HG02938 (cell line): ENCODE measurements around the gene LYST.
A peak's percentile ranks its signal among the peaks of the same experiment; 100 is the strongest.
"Not testable (repeated sequence)": the region's sequence is repeated elsewhere in the genome, so short reads cannot be mapped to it uniquely, and the experiment has no call there.

Source experiments
- ATAC-seq: cut with Tn5 transposase; IDR thresholded peaks from one replicate; pipeline ENCODE4 v1.9.1; 2021; ENCODE audit warnings: mild to moderate bottlenecking, moderate library complexity; ENCODE audit not compliant: unreplicated experiment

LYST gene

DNA sequence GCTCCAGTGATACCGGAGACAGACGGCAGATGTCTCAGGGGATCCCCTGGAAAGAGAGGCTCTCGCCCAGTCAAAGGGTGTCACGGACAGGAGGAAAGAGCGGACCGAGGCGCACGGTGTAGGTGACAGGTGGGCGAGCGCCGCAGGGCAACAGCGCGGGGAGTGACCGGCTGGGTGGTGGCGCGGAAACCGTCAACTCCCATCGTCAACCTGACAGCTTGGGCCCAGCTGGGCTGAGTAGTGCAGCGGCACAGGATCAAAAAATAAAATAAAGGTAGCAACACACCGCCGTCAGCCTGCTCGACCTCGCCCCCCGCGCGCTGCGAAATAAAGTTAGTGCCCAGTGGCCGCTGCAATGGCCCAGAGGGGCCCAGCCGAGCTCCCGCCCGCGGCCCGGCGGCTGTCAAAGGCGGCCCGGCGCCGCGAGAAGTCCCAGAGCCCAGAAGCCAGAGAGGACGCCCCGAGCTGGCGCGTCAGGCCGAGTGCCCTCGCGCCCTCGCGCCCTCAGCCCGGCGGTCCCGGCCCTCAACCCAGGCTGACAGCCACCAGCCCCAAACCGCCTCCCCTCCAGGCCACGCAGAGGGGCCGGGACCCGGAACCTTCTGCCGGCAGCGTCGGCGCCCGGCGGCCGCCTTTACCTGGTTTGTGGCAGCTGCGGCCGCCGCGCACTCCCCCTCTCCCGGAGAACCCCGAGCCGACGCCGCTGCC is at the start of gene LYST:
TSS of gene LYST (minus strand) at position 702 of the 708 bp plus-strand sequence. CDS start 36,489 bp downstream, outside the sequence.
- peak; percentile 53 for ATAC-seq

- ATAC-seq: not testable (repeated sequence)
Measured at GRCh38 chr1:235915489-235915888, 48.8 kb upstream of the LYST start.

DNA sequence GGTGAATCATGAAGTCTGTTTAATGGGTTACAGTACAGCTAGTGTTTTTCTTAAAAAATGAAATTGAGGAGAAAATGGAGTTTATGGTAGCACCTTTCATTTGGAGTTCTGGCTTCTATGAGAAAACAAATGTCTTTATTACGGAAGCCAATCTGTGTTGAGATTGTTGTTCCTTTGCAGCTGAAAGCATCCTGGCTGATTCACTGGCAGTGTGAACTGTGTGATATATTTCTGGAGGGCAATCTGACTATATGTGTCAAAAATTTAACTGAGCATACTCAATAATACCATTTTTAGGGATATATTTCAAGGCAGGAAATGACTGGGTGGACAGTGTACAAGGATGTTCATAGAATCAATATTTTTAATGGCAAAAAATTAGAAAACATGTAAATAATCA is 46.6 kb upstream of the LYST start:
- ATAC-seq: no peak

DNA sequence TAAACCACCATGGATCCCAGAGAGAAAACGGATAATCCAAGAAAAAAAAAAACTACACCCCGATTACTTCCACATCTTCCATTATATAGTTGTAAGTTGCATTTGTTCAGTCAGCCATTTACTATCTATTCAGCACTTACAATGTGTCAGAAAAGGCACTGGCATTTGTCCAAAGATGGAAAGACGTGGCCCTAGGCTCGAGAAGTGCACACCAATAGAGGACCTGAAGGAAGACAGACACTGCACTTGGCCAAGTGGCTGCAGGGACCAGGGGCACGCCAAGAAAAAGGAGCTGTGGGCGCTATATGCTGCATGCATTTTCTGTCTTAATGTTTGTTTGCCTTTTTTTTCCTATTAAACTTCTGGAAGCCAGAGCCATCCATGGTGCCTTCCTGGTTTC is 45.2 kb upstream of the LYST start:
- no peak for ATAC-seq

DNA sequence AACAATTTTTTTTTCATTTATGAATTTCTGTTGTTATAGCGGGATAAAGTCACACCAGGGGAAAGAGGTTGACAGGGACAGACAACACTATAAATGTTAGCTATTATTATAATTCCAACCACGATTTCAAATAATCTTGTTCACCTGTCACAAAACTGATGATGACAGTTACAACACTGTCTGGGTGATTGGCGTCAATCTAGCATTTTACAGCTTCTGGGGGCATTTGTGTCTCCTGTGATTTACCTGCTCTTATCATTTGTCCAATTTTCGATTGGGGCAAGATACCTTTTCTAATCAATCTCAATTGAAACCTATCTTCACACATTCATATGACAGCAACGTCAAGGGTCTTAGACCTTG is 44.6 kb upstream of the LYST start:
- ATAC-seq: no peak

- no peak for ATAC-seq
Measured at GRCh38 chr1:235910357-235911299, 43.9 kb upstream of the LYST start.

- ATAC-seq: no peak
Measured at GRCh38 chr1:235908742-235909520, 42.2 kb upstream of the LYST start.

GRCh38 chr1:235907897-235908240 is 41.2 kb upstream of the LYST start:
- no peak for ATAC-seq

DNA sequence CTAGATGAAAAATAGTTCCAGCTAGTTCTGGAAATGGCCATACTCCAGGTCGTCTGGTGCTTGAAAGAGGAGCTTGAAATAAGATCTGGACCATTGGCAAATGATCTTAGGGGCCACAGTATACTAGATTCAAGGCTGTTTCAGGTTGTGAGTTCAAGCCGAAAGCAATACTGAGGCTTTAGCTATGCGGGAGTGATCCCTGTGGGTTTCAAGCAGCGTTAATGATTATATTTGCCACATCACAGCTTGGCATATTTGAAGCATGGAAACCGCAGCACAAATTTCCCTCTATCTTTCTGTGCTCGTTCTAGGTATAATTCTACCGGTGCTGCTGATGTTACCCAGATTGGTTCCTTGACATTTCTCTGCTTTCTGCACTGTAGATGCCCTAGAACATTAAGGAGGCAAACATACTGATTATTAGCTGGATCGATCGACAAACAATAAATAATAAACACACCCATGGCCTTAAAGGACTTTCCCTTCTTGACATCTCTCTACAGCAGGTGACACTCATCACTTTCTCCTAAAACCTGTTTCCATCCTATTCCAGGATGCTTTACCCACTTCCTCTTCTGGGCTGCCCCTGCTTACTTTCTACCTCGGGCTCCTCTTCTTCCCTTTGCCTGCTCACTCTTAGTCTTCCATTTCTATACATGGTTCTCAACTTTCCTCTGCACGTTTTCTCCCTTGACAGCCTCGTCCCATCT is 40.6 kb upstream of the LYST start:
- ATAC-seq: no peak

GRCh38 chr1:235906436-235906835 is 39.7 kb upstream of the LYST start:
- no peak for ATAC-seq

GRCh38 chr1:235903809-235904208 is 37.1 kb upstream of the LYST start:
- not testable (repeated sequence) for ATAC-seq

DNA sequence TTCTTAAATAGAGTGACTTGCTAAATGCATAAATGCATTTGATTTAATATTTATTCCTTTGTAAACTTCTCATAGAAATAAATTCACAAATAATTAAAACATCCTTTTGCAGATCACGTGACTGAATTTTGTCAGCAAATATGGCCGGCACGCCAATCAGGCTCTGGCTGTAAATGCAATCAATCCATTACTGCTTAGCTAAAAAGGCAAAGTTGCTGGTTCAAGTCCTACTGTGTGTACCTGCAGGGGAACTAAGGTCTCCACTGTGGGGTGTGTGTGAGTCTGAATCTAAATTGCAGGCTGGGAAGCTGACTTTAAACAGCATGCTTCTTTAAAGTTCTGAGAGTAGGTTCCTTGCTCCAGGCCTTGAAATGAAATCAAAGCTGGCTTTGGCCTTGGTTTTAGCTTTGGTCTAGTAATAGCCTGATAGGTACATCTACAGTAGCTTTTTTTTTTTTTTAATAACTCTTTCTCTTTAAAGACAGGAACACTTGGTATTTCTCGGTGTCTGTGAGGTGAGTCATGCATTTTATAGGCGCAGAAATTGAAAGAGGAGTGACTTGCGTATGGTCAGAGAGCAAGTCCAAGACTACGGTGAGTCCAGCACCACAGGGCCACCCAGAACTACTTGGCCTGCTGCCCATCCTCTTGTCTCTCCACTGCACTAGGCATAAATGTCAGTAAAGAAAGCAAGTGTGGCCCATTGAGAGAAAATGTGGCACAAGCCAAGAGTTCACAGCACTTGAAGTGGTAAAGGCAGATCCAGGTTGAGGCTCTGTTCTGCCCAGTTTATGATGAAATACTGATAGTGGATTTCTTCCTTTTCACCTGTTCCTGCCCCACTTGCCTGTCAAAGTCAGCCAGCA is 36.2 kb upstream of the LYST start:
- no peak for ATAC-seq

DNA sequence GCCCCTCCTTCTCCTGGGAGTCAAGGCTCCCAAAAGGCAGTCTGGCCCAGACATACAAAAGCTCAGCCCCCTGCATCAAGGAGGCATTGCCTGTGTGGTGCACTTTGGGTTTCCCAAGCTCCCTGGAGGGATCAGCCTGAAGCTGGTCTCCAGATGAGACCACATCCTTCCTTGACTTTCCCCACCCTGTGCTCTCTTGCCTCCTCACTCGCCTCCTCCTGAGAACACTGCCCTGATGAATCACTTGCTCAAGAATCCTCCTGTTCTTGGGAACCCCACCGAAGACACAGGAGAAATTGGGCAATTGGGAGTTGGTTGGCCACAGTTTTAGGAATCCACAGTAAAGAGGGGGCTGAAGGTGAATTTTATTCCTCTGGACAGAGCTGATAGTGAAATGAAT is 34.8 kb upstream of the LYST start:
- ATAC-seq: no peak

GRCh38 chr1:235898126-235898525 is 31.4 kb upstream of the LYST start:
- ATAC-seq: no peak

DNA sequence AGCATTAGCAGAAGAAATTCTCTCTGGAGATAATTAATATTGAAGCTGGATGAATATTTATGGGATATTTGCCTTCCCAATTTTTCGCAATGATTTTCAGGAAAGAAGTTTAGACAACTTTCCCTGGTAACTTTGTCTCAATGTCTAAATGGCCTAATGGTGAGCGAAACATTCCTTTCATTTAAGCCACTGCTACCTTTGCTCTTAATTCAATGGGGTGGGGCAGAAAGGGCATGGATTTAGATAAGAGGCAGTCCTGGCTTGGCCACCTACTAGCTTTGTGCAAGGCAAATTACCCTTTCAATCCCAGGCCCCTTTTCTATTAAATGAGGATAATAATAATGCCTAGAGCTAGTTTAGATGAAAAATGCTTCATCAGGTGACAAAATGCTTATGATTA is 27.1 kb upstream of the LYST start:
- ATAC-seq: no peak

DNA sequence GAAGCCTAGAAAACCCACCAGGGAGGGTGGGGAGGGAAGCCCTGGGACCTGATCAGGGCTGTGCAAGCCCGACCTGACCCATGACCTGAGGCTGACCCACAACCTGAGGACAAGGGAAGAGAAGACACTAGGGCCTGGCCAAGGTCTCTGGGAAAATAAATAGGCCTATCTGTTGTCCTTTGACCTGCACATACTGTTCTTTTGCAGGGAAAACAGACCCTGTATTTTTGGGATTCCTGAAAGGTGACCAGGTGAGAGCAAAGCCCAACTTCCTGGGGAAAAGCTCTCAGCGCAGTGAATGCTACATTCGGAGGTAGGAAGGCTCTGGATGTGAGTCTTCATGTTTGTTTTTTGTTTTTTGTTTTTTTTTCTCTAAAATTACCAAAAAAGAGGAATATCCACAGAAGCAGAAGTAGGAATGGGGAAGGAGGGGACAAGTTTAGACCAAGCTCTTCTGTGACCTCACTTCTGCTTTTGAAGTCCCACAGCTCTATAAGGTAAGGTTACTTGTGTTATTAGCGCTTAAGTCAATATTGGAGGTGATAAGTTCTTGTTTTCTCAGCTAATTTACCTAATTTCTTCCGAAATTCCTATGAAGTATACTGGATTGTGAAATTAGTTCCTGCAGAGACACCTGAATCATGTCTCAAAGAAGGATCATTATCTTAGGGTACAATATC is 26.2 kb upstream of the LYST start:
- no peak for ATAC-seq

DNA sequence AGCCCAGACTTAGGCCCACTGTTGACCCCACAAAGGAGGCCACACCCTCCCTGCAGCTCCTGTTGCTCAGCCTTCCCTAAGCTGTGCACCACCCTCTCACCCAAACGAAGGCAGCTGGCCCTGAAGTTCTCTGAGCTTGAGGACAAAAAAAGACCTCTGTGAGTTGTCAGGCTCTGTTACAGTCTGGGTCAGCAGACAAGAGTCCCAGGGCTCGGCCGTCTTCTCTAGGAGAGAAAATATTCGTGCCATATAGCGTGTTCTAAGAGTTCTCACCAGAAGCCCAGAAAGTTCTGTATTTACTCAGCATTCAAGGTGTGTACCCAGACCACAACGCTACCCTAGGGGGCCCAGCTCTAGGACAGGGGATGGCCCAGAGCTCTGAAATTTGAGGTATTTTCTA is 25.5 kb upstream of the LYST start:
- no peak for ATAC-seq

DNA sequence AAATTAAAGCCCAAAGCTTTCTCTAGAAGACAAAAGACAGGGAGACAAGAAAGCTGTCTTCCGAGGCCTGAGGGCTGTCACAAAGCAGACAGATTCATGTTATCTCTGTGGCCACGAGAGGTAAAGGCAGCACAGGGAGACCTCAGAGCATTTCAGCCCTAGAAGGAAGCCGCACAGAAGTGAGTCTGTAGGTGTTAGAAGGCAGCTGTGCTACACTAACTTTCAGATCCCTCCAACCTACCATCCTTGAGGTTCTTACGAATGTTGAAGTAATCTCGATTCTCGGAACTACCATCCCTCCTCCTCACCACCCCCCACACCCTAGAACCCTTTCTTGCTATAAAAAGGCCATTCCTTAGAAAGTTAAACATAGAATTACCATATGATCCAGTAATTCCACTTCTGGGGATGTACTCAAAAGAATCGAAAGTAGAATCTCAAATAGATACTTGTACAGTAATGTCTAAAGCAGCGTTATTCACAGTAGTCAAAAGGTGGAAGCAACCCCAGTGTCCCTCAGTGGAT is 21.5 kb upstream of the LYST start:
- ATAC-seq: peak; percentile 86

- ATAC-seq: peak; percentile 13
Measured at GRCh38 chr1:235887676-235888075, 21.0 kb upstream of the LYST start.
